WTC11 (cell line): ENCODE measurements around the gene ST6GALNAC6. TPM values are rescaled to one million over a fixed set of nuclear protein-coding genes. Genes with fewer than 3 reads are reported as not detected.
A peak's percentile ranks its signal among the peaks of the same experiment; 100 is the strongest.

Experiments used
- ATAC-seq: fragments of 200-7000 bp; cut with Tn5 transposase; 2 replicates; pipeline ENCODE4 v1.10.0; 2021; ENCODE audit warnings: mild to moderate bottlenecking, moderate library complexity
- CTCF ChIA-PET: fragments of 300-600 bp; sonication (Branson Sonifier 250); formaldehyde crosslinking; loops from one replicate; lab custom pipeline; 2021; ENCODE audit warnings: antibody characterized with exemption; lab: Charles Lee
- POLR2A ChIA-PET: fragments of 350-600 bp; sonication (Branson Sonifier 250); formaldehyde crosslinking; loops from one replicate; lab custom pipeline; 2021; ENCODE audit warnings: antibody characterized with exemption; lab: Charles Lee
- DNase-seq: peaks from one replicate; pipeline ENCODE4 v3.0.0; 2021; ENCODE audit warnings: low spot score
- H3K27ac Mint-ChIP-seq: 2 replicates; pipeline ENCODE4 v1.8.0; 2021; ENCODE audit warnings: mixed read lengths
- H3K27me3 Mint-ChIP-seq: 2 replicates; pipeline ENCODE4 v1.8.0; 2021; ENCODE audit warnings: low read depth, mild to moderate bottlenecking, moderate library complexity, mixed read lengths
- H3K36me3 Mint-ChIP-seq: 2 replicates; pipeline ENCODE4 v1.8.0; 2021; ENCODE audit warnings: mixed read lengths
- H3K4me1 Mint-ChIP-seq: 2 replicates; pipeline ENCODE4 v1.8.0; 2022; ENCODE audit warnings: mixed read lengths
- H3K4me3 Mint-ChIP-seq: 2 replicates; pipeline ENCODE4 v1.8.0; 2021; ENCODE audit warnings: mild to moderate bottlenecking, moderate library complexity, mixed read lengths
- H3K9me3 Mint-ChIP-seq: 2 replicates; pipeline ENCODE4 v1.8.0; 2021; ENCODE audit warnings: mixed read lengths
- AFF4 ChIP-seq: sonication (generic); formaldehyde crosslinking; IDR thresholded peaks from 2 replicates; pipeline ENCODE4 v1.8.1; 2023; ENCODE audit warnings: mild to moderate bottlenecking, missing genetic modification reagents, borderline replicate concordance
- CREB1 ChIP-seq: sonication (generic); formaldehyde crosslinking; IDR thresholded peaks from 2 replicates; pipeline ENCODE4 v1.8.0; 2023; ENCODE audit warnings: mild to moderate bottlenecking, missing genetic modification reagents
- ELF4 ChIP-seq: sonication (generic); formaldehyde crosslinking; IDR thresholded peaks from 2 replicates; pipeline ENCODE4 v1.8.1; 2022; ENCODE audit warnings: low read depth, mild to moderate bottlenecking, moderate library complexity, missing genetic modification reagents
- FOXJ3 ChIP-seq: sonication (generic); formaldehyde crosslinking; IDR thresholded peaks from 2 replicates; pipeline ENCODE4 v1.9.0; 2021; ENCODE audit warnings: missing genetic modification reagents, mild to moderate bottlenecking, borderline replicate concordance
- GABPB1 ChIP-seq: sonication (generic); formaldehyde crosslinking; IDR thresholded peaks from 2 replicates; pipeline ENCODE4 v1.8.1; 2023; ENCODE audit warnings: mild to moderate bottlenecking, missing genetic modification reagents
- IRF2 ChIP-seq: sonication (generic); formaldehyde crosslinking; IDR thresholded peaks from 2 replicates; pipeline ENCODE4 v1.8.0; 2022; ENCODE audit warnings: low read depth, missing genetic modification reagents, borderline replicate concordance
- NFATC4 ChIP-seq: fragments of 250-450 bp; sonication (Bioruptor Pico); IDR thresholded peaks from 2 replicates; pipeline ENCODE4 v1.9.0; 2021; ENCODE audit warnings: mild to moderate bottlenecking
- NR1H2 ChIP-seq: sonication (generic); formaldehyde crosslinking; IDR thresholded peaks from 2 replicates; pipeline ENCODE4 v1.9.0; 2021; ENCODE audit warnings: mild to moderate bottlenecking, moderate library complexity, missing genetic modification reagents
- SP1 ChIP-seq: sonication (generic); formaldehyde crosslinking; conservative IDR thresholded peaks from 2 replicates; pipeline ENCODE4 v1.8.1; 2022; ENCODE audit warnings: missing genetic modification reagents
- ZNF416 ChIP-seq: fragments of 250-450 bp; sonication (Bioruptor Pico); IDR thresholded peaks from 2 replicates; pipeline ENCODE4 v1.9.0; 2021; ENCODE audit warnings: mild to moderate bottlenecking, inconsistent platforms
- ZNF532 ChIP-seq: fragments of 250-450 bp; sonication (Bioruptor Pico); IDR thresholded peaks from 2 replicates; pipeline ENCODE4 v1.9.0; 2021; ENCODE audit warnings: mild to moderate bottlenecking, borderline replicate concordance
- total RNA-seq: library from RNA; stranded (reverse); gene quantifications from 3 replicates; pipeline ENCODE4 v1.2.3, GENCODE V29; 2021
- TF ChIP-seq, protein P1 (sequence below): fragments of 250-450 bp; sonication (Bioruptor Pico); conservative IDR thresholded peaks from 2 replicates; pipeline ENCODE4 v1.9.0; 2021; ENCODE audit warnings: mild to moderate bottlenecking
- TF ChIP-seq, protein P2 (sequence below): sonication (generic); formaldehyde crosslinking; IDR thresholded peaks from 2 replicates; pipeline ENCODE4 v1.8.0; 2023; ENCODE audit warnings: missing genetic modification reagents, mild to moderate bottlenecking, borderline replicate concordance
- TF ChIP-seq, protein P3 (sequence below): sonication (generic); formaldehyde crosslinking; IDR thresholded peaks from 2 replicates; pipeline ENCODE4 v1.8.1; 2022; ENCODE audit warnings: low read depth, missing genetic modification reagents, borderline replicate concordance

Gene ST6GALNAC6
- total RNA-seq, 1 experiment from 2014 or later, result 47.5 TPM

GRCh38 chr9:127919253-127919815 lies 19.9 kb upstream of the ST6GALNAC6 start:
- no peaks in the 10 kb centered on the region for H3K36me3 Mint-ChIP-seq
- no peak overlapping the region for H3K27ac Mint-ChIP-seq
- DNase-seq, result no peak
- H3K4me3 Mint-ChIP-seq, result no peak overlapping the region
- no peaks in the 10 kb centered on the region for H3K9me3 Mint-ChIP-seq
- TF ChIP-seq FOXJ3 (CRISPR knock-in tag), result no peak
- TF ChIP-seq ZNF532, result no peak
- TF ChIP-seq ELF4 (CRISPR knock-in tag), result no peak
- TF ChIP-seq GABPB1 (CRISPR knock-in tag), result peak; percentile 44; the same call in 1 of the 2 replicates
- no peak for TF ChIP-seq NFATC4 (CRISPR knock-in tag)
- no peak for TF ChIP-seq CREB1 (CRISPR knock-in tag)
- TF ChIP-seq, protein P1, sequence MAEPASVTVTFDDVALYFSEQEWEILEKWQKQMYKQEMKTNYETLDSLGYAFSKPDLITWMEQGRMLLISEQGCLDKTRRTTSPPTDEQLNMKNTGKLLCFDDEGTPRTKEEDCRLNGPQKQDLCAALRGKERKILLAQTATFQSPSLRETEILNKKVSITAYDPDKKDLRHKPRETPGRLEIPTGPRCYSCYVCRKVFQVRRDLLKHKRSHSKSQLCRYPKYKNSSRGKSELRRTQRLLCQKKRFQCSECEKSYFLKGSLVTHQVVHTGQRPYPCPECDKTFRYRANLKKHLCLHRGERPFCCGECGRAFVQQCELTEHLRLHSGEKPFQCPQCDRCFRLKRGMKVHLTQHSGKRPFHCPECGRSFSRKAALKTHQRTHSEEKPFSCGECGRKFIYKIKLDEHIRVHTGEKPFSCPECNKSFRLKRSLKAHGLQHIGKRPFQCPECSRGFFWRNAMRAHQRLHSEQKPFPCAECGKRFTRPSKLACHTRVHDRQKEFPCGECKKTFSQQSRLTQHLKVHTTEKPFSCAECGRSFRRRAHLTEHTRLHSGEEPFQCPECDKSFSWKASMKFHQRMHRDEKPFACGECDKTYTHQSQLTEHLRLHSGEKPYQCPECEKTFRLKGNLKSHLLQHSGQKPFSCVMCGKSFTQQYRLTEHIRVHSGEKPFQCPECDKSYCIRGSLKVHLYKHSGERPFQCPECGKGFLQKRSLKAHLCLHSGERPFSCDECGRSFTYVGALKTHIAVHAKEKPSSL (CRISPR knock-in tag), result no peak
- ATAC-seq, result no peak
- POLR2A ChIA-PET, result no interaction called here
- peaks cover 19% of the 10 kb centered on the region for H3K4me1 Mint-ChIP-seq
- H3K27me3 Mint-ChIP-seq, result peaks cover 11% of the 10 kb centered on the region
- CTCF ChIA-PET, result interaction anchor here (1.0 to 1.1 kb wide), 3 partner anchors 11 to 184 kb away, joined by 3 to 5 read pairs (median 3); partner anchors contain the start of genes PIP5KL1 and TOR2A

GRCh38 chr9:127918183-127919107 lies 19.0 kb upstream of the ST6GALNAC6 start:
- Mint-ChIP-seq H3K27me3 (peaks cover 11% of the 10 kb centered on the region), H3K9me3 (no peaks in the 10 kb centered on the region), H3K27ac (no peak overlapping the region), H3K4me3 (no peak overlapping the region), H3K36me3 (no peaks in the 10 kb centered on the region), H3K4me1 (peaks cover 19% of the 10 kb centered on the region)
- ATAC-seq (peak; percentile 17), DNase-seq (peak; percentile 55)
- ChIA-PET POLR2A (interaction anchor here (0.5 kb wide), 1 partner anchor 19 kb away, joined by 3 read pairs; no protein-coding TSS in a partner anchor), CTCF (interaction anchor here (1.0 to 2.4 kb wide), 9 partner anchors 12 to 147 kb away, joined by 3 to 9 read pairs (median 6); partner anchors contain the start of genes CDK9 and PIP5KL1)
- TF ChIP-seq, protein P2, sequence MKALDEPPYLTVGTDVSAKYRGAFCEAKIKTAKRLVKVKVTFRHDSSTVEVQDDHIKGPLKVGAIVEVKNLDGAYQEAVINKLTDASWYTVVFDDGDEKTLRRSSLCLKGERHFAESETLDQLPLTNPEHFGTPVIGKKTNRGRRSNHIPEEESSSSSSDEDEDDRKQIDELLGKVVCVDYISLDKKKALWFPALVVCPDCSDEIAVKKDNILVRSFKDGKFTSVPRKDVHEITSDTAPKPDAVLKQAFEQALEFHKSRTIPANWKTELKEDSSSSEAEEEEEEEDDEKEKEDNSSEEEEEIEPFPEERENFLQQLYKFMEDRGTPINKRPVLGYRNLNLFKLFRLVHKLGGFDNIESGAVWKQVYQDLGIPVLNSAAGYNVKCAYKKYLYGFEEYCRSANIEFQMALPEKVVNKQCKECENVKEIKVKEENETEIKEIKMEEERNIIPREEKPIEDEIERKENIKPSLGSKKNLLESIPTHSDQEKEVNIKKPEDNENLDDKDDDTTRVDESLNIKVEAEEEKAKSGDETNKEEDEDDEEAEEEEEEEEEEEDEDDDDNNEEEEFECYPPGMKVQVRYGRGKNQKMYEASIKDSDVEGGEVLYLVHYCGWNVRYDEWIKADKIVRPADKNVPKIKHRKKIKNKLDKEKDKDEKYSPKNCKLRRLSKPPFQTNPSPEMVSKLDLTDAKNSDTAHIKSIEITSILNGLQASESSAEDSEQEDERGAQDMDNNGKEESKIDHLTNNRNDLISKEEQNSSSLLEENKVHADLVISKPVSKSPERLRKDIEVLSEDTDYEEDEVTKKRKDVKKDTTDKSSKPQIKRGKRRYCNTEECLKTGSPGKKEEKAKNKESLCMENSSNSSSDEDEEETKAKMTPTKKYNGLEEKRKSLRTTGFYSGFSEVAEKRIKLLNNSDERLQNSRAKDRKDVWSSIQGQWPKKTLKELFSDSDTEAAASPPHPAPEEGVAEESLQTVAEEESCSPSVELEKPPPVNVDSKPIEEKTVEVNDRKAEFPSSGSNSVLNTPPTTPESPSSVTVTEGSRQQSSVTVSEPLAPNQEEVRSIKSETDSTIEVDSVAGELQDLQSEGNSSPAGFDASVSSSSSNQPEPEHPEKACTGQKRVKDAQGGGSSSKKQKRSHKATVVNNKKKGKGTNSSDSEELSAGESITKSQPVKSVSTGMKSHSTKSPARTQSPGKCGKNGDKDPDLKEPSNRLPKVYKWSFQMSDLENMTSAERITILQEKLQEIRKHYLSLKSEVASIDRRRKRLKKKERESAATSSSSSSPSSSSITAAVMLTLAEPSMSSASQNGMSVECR (CRISPR knock-in tag), result no peak
- TF ChIP-seq, protein P3, sequence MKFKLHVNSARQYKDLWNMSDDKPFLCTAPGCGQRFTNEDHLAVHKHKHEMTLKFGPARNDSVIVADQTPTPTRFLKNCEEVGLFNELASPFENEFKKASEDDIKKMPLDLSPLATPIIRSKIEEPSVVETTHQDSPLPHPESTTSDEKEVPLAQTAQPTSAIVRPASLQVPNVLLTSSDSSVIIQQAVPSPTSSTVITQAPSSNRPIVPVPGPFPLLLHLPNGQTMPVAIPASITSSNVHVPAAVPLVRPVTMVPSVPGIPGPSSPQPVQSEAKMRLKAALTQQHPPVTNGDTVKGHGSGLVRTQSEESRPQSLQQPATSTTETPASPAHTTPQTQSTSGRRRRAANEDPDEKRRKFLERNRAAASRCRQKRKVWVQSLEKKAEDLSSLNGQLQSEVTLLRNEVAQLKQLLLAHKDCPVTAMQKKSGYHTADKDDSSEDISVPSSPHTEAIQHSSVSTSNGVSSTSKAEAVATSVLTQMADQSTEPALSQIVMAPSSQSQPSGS (CRISPR knock-in tag), result no peak
- TF ChIP-seq ZNF416 (CRISPR knock-in tag) (no peak), SP1 (CRISPR knock-in tag) (no peak), NR1H2 (CRISPR knock-in tag) (no peak), IRF2 (CRISPR knock-in tag) (no peak), AFF4 (CRISPR knock-in tag) (no peak)
